Panc1 (cell line): Measurements from ENCODE around the gene MSH3. TPM values are rescaled to one million over a fixed set of nuclear protein-coding genes. Genes with fewer than 3 reads are reported as not detected.

Experiments
- ATAC-seq: fragments of 200-7000 bp; cut with Tn5 transposase; 2 replicates; pipeline ENCODE4 v1.9.1; 2020; ENCODE audit warnings: mild to moderate bottlenecking, moderate library complexity
- BruUV-seq: library from RNA; stranded (reverse); fragments of 400-500 nt; replicated peaks from 2 replicates; lab custom pipeline; 2021; lab: Mats Ljungman, UMichigan
- CTCF ChIA-PET: fragments of 300-600 bp; sonication (Branson Sonifier 250); formaldehyde crosslinking; loops from one replicate; lab custom pipeline; 2022; ENCODE audit warnings: antibody characterized with exemption; lab: Charles Lee
- POLR2A ChIA-PET: fragments of 300-600 bp; sonication (Branson Sonifier 250); formaldehyde crosslinking; loops from one replicate; lab custom pipeline; 2022; ENCODE audit warnings: antibody characterized with exemption; lab: Charles Lee
- DNase-seq: peaks from one replicate; pipeline ENCODE4 v3.0.0-alpha.2; 2010; ENCODE audit warnings: low read depth, low spot score
- H3K27ac ChIP-seq: 2 replicates; pipeline ENCODE4 v1.5.1; 2011; ENCODE audit warnings: mild to moderate bottlenecking, low read length, inconsistent platforms
- H3K27me3 ChIP-seq: fragments of 200-500 bp; sonication (Bioruptor generic); 2 replicates; pipeline ENCODE4 v1.6.0; 2014; ENCODE audit warnings: low read length, inconsistent platforms; ENCODE audit not compliant: control insufficient read depth, insufficient read depth
- H3K36me3 ChIP-seq: fragments of 200-500 bp; sonication (Bioruptor generic); 2 replicates; pipeline ENCODE4 v1.5.1; 2014; ENCODE audit warnings: inconsistent platforms, mild to moderate bottlenecking, low read length, moderate library complexity; ENCODE audit not compliant: control insufficient read depth, insufficient read depth
- H3K4me1 ChIP-seq: 2 replicates; pipeline ENCODE4 v1.5.1; 2011; ENCODE audit warnings: inconsistent platforms, mild to moderate bottlenecking, low read length, moderate library complexity; ENCODE audit not compliant: control insufficient read depth, insufficient read depth
- H3K4me3 ChIP-seq, 2 experiments: 2 replicates each; pipeline ENCODE4 v1.5.1; 2011 to 2012; ENCODE audit warnings: low read depth in 2 of 2, low read length in 2 of 2, mild to moderate bottlenecking in 2 of 2, inconsistent platforms in 1 of 2, moderate library complexity in 1 of 2
- H3K9me3 ChIP-seq: fragments of 200-500 bp; sonication (Bioruptor generic); 2 replicates; pipeline ENCODE4 v1.5.1; 2014; ENCODE audit warnings: low read depth, mild to moderate bottlenecking, inconsistent platforms, low read length, moderate library complexity; ENCODE audit not compliant: control insufficient read depth, insufficient read depth
- CTCF ChIP-seq: fragments of 450-650 bp; IDR thresholded peaks from 2 replicates; pipeline ENCODE4 v1.5.1; 2017; ENCODE audit warnings: mild to moderate bottlenecking
- POLR2AphosphoS5 ChIP-seq: IDR thresholded peaks from 2 replicates; pipeline ENCODE4 v1.6.1; 2012; ENCODE audit warnings: mild to moderate bottlenecking, low read depth, low read length, moderate library complexity
- REST ChIP-seq, 2 experiments: IDR thresholded peaks; 2 replicates each; pipeline ENCODE4 v1.6.1; 2011 to 2012; ENCODE audit warnings: low read depth in 2 of 2, control low read depth in 1 of 2, low read length in 1 of 2, mild to moderate bottlenecking in 1 of 2, moderate library complexity in 1 of 2; ENCODE audit not compliant: insufficient read depth in 1 of 2
- SIN3A ChIP-seq: IDR thresholded peaks from 2 replicates; pipeline ENCODE4 v1.6.1; 2012; ENCODE audit warnings: low read depth, mild to moderate bottlenecking, low read length, moderate library complexity, borderline replicate concordance; ENCODE audit not compliant: insufficient read depth
- TCF7L2 ChIP-seq: IDR thresholded peaks from 2 replicates; pipeline ENCODE4 v1.6.1; 2011; ENCODE audit warnings: mild to moderate bottlenecking, low read depth, low read length, inconsistent platforms
- in situ Hi-C: cut with HindIII; loops from 2 replicates; pipeline ENCODE4 v1.10.0; 2016; ENCODE audit warnings: low sequenced_read_pairs, low pct_unique_long_range_greater_than_20kb
- intact Hi-C: fragments of 100-400 bp; cut with micrococcal nuclease; formaldehyde crosslinking; loops from one replicate; pipeline ENCODE4 v1.10.0; 2022; ENCODE audit not compliant: unreplicated experiment
- total RNA-seq: library from RNA; stranded (reverse); gene quantifications from one replicate; pipeline ENCODE4 v1.2.1, GENCODE V29; 2021; ENCODE audit not compliant: unreplicated experiment

The MSH3 gene
- total RNA-seq, 1 experiment from 2014 or later, result 18.9 TPM

- CTCF ChIA-PET, result no interaction called here
- DNase-seq, result no peak
- in situ Hi-C loops, result no loop called here
Observed at GRCh38 chr5:80644900-80645299, 9.6 kb upstream of the MSH3 start.

GRCh38 chr5:80646926-80647325, 7.5 kb upstream of the MSH3 start:
- Histone ChIP-seq H3K4me1 (no peaks in the 10 kb centered on the region), H3K27ac (no peak overlapping the region), H3K4me3 (no peak overlapping the region), H3K36me3 (peaks cover 16% of the 10 kb centered on the region), H3K9me3 (no peaks in the 10 kb centered on the region), H3K27me3 (no peaks in the 10 kb centered on the region)
- intact Hi-C loops, result no loop called here
- DNase-seq (no peak), ATAC-seq (no peak)
- TF ChIP-seq CTCF, result no peak
- no peak for TF ChIP-seq REST (IDR thresholded peaks at IDR 0.05; ENCODE audit: insufficient read depth in 1 of 2, low read depth in 2 of 2, low read length in 1 of 2)
- no peak for TF ChIP-seq SIN3A
- TF ChIP-seq POLR2AphosphoS5, result no peak
- no peak for TF ChIP-seq TCF7L2
- in situ Hi-C loops, result no loop called here
- ChIA-PET CTCF (no interaction called here), POLR2A (interaction anchor here (0.7 kb wide), 1 partner anchor 41 kb away, joined by 3 read pairs; no protein-coding TSS in a partner anchor)
- BruUV-seq, result no TSS peak

More at GRCh38 chr5:80644900-80645299, 9.6 kb upstream of the MSH3 start:
- Histone ChIP-seq H3K27me3 (no peaks in the 10 kb centered on the region), H3K4me3 (no peak overlapping the region), H3K4me1 (no peaks in the 10 kb centered on the region), H3K9me3 (no peaks in the 10 kb centered on the region), H3K36me3 (peaks cover 19% of the 10 kb centered on the region), H3K27ac (no peak overlapping the region)
- intact Hi-C loops, result no loop called here
- POLR2A ChIA-PET, result no interaction called here
- TF ChIP-seq TCF7L2 (no peak), REST (IDR thresholded peaks at IDR 0.05; ENCODE audit: insufficient read depth in 1 of 2, low read depth in 2 of 2, low read length in 1 of 2) (no peak), CTCF (no peak), SIN3A (no peak)
- ATAC-seq, result no peak
- no TSS peak for BruUV-seq
